C4-2B (cell line): ENCODE measurements around the gene COL13A1.

Experiments used
- ZFX ChIP-seq: fragments of 450-650 bp; IDR thresholded peaks from 2 replicates; pipeline ENCODE4 v1.6.1; 2017
- TF ChIP-seq, protein P1 (sequence below): fragments of 450-650 bp; conservative IDR thresholded peaks from 2 replicates; pipeline ENCODE4 v1.5.1; 2017; ENCODE audit warnings: mild to moderate bottlenecking

DNA sequence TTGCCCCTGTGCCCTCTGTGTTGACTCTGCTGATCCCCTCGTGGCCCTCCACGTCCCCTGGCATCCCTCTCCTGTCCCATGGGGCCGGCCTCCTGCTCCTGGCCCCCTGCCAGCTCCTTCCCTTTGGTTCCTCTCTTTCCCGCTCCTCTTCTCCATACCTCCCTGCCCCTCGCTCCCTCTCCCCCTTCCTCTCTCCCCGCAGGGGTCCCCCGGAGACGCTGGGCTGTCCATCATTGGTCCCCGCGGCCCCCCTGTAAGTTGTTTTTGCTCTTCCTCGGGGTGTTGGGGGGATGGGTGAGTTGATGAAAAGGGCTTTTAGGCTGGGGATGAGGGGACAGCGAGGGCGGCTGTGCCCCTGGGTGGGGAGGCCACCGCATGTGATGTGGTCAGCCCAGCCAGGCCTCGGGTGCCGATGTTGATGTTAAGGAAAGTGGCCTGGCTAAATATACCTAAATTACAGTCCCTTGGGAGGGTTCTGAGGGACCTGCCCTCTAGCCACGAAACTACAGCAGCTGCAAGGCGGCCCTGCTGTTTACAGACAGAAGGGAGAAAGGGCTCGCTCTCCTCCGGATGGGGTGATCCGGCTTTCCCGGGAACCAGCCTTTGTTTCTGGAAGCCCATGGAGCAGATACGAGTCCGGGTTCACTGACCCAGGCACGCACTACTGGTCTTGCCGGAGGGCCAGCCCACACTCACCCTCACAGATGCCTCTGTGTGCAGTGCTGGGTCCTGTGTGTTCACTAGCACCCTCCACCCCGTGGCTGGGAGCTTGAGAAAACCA, 78.8 kb downstream of the COL13A1 start:
- TF ChIP-seq, protein P1, sequence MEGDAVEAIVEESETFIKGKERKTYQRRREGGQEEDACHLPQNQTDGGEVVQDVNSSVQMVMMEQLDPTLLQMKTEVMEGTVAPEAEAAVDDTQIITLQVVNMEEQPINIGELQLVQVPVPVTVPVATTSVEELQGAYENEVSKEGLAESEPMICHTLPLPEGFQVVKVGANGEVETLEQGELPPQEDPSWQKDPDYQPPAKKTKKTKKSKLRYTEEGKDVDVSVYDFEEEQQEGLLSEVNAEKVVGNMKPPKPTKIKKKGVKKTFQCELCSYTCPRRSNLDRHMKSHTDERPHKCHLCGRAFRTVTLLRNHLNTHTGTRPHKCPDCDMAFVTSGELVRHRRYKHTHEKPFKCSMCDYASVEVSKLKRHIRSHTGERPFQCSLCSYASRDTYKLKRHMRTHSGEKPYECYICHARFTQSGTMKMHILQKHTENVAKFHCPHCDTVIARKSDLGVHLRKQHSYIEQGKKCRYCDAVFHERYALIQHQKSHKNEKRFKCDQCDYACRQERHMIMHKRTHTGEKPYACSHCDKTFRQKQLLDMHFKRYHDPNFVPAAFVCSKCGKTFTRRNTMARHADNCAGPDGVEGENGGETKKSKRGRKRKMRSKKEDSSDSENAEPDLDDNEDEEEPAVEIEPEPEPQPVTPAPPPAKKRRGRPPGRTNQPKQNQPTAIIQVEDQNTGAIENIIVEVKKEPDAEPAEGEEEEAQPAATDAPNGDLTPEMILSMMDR, result no peak
- TF ChIP-seq ZFX, result no peak
